ENCODE results near the gene TRAF2.

Gene TRAF2

DNA sequence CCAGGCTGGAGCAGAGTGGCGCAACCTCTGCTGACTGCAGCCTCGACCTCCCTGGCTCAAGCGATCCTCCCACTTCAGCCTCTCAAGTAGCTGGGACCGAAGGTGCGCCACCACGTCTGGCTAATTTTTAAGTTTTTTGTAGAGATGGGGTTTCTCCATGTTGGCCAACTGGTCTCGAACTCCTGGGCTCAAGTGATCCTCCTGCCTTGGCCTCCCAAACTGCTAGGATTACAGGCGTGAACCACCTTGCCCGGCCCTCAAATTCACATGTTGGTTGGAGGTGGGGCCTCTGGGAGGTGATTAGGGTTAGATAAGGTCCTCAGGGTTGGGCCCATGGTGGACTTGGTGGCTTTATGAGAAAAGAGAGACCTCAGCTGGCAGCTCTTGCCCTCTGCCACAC is 75.8 kb downstream of the TRAF2 start:
- no peak for DNase-seq

DNA sequence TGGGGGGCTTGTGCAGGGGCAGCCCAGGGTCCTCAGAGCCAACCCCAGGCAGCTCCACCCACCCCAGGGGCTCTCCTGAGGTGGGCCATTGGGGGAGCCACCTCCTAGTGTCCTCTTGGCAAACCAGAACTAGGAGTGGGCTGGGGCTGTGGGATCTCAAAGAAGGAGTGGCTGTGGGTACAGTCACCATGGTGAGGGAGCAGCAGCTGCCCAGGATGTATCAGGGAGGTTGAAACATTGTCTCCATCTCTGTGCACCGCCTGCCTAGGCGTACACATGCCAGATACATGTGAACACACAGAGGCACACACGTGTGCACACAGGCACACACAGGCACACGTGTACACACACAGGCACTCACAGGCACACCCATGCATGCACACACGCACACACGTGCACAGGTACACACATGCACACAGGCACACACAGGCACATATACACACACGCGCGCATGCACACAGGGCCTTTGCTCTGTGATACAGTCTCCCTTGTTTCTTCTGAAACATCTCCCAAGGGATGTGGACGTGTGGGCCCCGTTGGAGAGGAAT is 76.5 kb downstream of the TRAF2 start:
- DNase-seq = no peak

GRCh38 chr9:136963341-136963740 is 77.0 kb downstream of the TRAF2 start:
- no peak for DNase-seq

- no peak for DNase-seq
Measured at GRCh38 chr9:136963751-136964150, 77.4 kb downstream of the TRAF2 start.

GRCh38 chr9:136964171-136964689 is 77.9 kb downstream of the TRAF2 start:
- no peak for DNase-seq

- DNase-seq = no peak
Measured at GRCh38 chr9:136964833-136965422, 78.6 kb downstream of the TRAF2 start.

DNA sequence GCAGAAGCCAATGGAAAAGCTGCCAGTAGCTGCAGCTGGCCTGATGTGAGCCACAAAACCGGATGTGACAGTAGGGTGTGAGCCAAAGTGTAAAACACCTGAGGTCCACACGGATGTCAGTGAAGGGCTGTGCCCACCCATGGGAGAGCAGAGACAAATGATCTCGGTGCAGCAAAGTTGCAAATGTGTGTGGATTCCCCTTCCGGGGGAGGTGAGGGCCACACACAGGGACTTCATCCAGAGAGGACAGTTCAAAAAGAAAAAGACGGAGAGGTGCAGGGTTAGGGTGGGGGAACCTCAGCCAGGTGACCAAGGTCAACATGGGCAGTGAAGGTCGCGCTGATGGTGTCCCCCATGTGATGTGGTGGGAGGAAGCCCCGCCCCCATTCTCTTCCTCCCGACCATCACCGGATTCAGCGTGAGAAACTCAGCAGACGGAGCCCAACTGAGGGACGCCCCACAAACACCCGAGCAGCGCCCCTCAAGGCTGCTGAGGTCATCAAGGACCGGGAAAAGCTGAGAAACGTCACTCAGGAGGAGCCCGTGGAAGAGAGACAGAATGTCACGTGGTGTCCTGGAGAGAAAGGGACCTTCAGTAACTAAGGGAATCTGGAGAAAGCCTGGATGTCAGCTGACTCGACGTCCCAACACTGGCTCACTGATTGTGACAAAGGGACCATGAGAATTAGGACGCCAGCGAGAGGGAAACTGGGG is 79.6 kb downstream of the TRAF2 start:
- peak in 1 of 5 donors; percentile 56 for DNase-seq

DNA sequence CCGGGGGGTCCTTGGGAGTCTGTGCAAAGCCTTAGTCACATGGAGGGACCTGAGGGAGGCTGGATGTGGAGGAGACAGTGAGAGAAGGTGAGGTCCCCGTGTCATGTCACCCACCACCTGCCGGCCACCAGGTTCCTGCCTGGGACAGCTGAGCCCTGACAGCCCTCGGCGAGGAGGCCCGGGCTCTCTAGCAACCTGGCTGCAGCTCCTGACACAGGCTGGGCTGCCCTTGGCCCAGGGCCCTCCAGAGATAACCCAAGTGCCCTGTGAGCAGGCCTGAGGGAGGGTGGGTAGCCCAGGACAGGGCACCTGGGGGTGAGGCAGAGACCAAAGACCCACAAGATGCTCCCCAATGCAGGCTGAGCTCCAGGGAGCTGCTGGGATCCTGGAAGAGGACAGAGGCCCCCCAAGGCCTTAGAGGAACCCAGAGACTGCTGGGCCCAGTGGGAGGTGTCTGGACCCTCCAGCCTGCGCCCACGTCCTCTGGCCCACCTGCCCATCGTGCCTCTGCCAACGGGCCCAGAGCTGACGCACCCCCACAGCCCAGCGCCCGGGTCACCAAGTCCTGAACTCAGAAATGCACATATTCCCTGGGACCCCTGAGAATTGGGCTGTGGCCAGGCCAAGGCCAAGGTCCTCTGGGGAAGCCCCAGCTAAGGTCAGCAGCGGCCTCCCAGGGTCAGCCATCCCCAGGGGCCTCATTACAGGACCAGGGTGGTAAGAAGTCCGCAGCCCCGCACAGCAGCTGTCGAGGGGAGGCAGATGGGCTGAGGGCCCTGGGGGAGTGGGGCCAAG is 82.2 kb downstream of the TRAF2 start:
- no peak for DNase-seq

GRCh38 chr9:136969150-136969549 is 82.8 kb downstream of the TRAF2 start:
- no peak for DNase-seq

GRCh38 chr9:136969774-136970173 is 83.5 kb downstream of the TRAF2 start:
- no peak for DNase-seq

DNA sequence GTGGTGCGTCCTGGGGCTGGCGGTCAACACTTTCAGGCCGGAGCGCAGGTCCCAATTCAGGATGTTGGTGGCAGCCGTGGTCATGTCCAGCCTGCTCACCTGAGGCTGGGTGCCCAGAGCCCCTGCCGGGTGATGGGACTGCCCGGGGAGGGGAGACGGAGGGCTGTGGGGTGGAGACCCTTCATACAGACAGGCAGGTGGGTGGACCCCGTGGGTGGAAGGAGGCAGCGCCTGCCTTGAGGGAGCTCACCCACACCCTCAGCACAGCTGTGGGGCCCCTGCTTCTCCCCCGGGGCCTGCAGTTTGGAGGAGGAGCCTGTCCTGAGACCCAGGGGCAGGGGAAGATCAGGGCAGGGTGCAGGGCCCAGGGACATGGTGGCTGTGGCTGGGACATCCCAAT is 84.0 kb downstream of the TRAF2 start:
- no peak for DNase-seq

- no peak for DNase-seq
Measured at GRCh38 chr9:136971746-136972145, 85.4 kb downstream of the TRAF2 start.

- DNase-seq = no peak
Measured at GRCh38 chr9:136972335-136972734, 86.0 kb downstream of the TRAF2 start.

GRCh38 chr9:136972743-136973142 is 86.4 kb downstream of the TRAF2 start:
- no peak for DNase-seq

DNA sequence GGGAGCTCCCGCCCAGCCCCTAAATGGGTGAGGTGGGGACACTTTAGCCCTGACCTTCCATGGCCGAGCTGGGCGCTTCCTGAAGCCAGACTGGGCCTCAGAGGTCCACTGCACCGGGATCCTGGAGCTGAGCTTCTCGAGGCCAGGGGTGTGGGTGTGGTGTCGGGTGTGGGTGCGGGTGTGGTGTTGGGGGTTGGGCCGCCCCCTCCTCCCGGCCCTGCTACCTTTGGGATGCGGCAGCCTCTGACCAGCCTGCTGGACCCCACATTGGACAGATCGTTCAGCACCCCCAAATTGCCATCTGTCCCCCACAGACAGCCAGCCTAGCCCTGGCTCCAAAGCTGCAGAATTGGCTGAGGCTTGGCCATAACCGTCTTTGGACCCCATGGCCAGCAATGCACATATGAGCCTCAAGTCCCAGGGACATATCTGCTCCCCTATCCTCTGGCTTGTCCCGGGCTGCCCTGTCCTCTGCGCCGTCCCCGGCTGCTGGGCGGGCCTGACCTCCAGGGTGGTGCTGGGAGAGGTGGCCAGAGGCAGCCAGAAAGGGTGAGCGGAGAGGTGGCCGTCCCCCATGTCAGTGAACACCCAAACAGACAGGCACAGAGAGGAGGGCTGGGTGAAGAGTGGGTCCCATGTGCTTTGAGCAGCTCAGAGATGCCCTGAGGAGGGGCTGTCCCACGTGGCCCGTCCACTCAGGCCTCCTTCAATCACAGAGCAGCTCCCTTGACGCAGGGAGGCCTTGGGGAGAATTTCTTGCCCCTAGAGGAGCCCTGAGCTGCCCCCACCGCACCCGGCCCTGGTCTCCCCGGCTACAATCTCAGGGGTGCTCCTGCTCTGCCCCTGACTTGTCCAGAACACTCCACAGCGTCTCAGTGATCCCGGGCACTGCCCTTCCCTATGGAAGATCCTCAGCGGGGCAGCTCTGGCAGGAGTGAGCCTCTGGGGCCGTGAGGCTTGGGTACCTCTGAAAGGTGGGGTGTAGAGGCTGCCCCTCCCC is 87.6 kb downstream of the TRAF2 start:
- DNase-seq = no peak

- peak in 1 of 5 donors; percentile 32 for DNase-seq
Measured at GRCh38 chr9:136974817-136975535, 88.7 kb downstream of the TRAF2 start.

- DNase-seq = peak in 1 of 5 donors; percentile 30
Measured at GRCh38 chr9:136975644-136976043, 89.3 kb downstream of the TRAF2 start.
